ENCODE measurements around the gene OR5K2. TPM values are rescaled to one million over a fixed set of nuclear protein-coding genes. Genes with fewer than 3 reads are reported as not detected.

OR5K2 gene
- total and polyA plus RNA-seq, 12 donors = not detected

GRCh38 chr3:98528474-98529346, 31.2 kb downstream of the OR5K2 start:
- WGBS, 2 donors = 53 to 58% methylated on average over 4 of the region's 4 CpGs
- H3K9me3 ChIP-seq = no peaks in the 10 kb centered on the region
- H3K27me3 ChIP-seq = peaks cover 0 to 3% (median 0%) of the 10 kb centered on the region in 7 donors
- no peak for DNase-seq
- no peaks in the 10 kb centered on the region for H3K4me1 ChIP-seq
- H3K27ac ChIP-seq = no peak overlapping the region
- no peak for ATAC-seq
- TF ChIP-seq CTCF (IDR thresholded peaks at IDR 0.05) = no peak
- no peaks in the 10 kb centered on the region for H3K36me3 ChIP-seq
- no peak overlapping the region for H3K4me3 ChIP-seq
- intact Hi-C loops (cut with DNase I) = loop anchor here in 1 of 10 donors (10.0 kb wide), 1 partner anchor 206 kb away; no protein-coding TSS in a partner anchor

- DNase-seq = no peak
- 91 to 92% methylated on average over 8 of the region's 8 CpGs for whole genome bisulfite sequencing, 2 donors
- H3K4me1 ChIP-seq = no peaks in the 10 kb centered on the region
- H3K27me3 ChIP-seq = peaks cover 0 to 3% (median 0%) of the 10 kb centered on the region in 7 donors
- no peaks in the 10 kb centered on the region for H3K9me3 ChIP-seq
- TF ChIP-seq CTCF (IDR thresholded peaks at IDR 0.05) = no peak
- intact Hi-C loops (cut with DNase I) = loop anchor here in 1 of 10 donors (10.0 kb wide), 1 partner anchor 205 kb away; no protein-coding TSS in a partner anchor
- H3K27ac ChIP-seq = no peak overlapping the region
- no peaks in the 10 kb centered on the region for H3K36me3 ChIP-seq
- no peak overlapping the region for H3K4me3 ChIP-seq
- no peak for ATAC-seq
Observed at GRCh38 chr3:98529856-98530459, 32.5 kb downstream of the OR5K2 start.

GRCh38 chr3:98530676-98531075, 33.2 kb downstream of the OR5K2 start:
- ATAC-seq (no peak), DNase-seq (no peak)
- H3K27me3 ChIP-seq = peaks cover 0 to 3% (median 0%) of the 10 kb centered on the region in 7 donors
- intact Hi-C loops (cut with DNase I) = no loop called here
- TF ChIP-seq CTCF (IDR thresholded peaks at IDR 0.05) = no peak
- 91 to 92% methylated on average over 2 of the region's 2 CpGs for WGBS, 2 donors
- H3K4me3 ChIP-seq = no peak overlapping the region
- no peak overlapping the region for H3K27ac ChIP-seq
- no peaks in the 10 kb centered on the region for H3K36me3 ChIP-seq
- no peaks in the 10 kb centered on the region for H3K9me3 ChIP-seq
- no peaks in the 10 kb centered on the region for H3K4me1 ChIP-seq

- TF ChIP-seq CTCF (IDR thresholded peaks at IDR 0.05) = no peak
- DNase-seq (no peak), ATAC-seq (no peak)
- Histone ChIP-seq H3K27ac (no peak within 1 kb of the TSS), H3K4me1 (no peaks in the 10 kb centered on the region), H3K27me3 (peaks cover 0 to 3% (median 0%) of the 10 kb centered on the region in 7 donors), H3K4me3 (no peak within 1 kb of the TSS), H3K9me3 (no peaks in the 10 kb centered on the region), H3K36me3 (no peaks in the 10 kb centered on the region)
- WGBS, 2 donors = 76 to 78% methylated on average over 7 of the region's 7 CpGs
- intact Hi-C loops (cut with DNase I) = no loop called here
Observed at GRCh38 chr3:98531622-98532274, 34.3 kb downstream of the OR5K2 start, which contains the start of gene GPR15. GPR15 (plus strand) TSS chr3:98531978; CDS start chr3:98532034, 56 bp downstream.

Data from heart right ventricle (tissue), 16 donors.